COLO668 (cell line): ENCODE data around the gene CIB1.
"Not testable (repeated sequence)": the region's sequence is repeated elsewhere in the genome, so short reads cannot be mapped to it uniquely, and the experiment has no call there.

Experiments
- DNase-seq: peaks from one replicate; lab custom pipeline; 2025; ENCODE audit not compliant: unreplicated experiment; lab: John Stamatoyannopoulos, UW

The CIB1 gene

DNA sequence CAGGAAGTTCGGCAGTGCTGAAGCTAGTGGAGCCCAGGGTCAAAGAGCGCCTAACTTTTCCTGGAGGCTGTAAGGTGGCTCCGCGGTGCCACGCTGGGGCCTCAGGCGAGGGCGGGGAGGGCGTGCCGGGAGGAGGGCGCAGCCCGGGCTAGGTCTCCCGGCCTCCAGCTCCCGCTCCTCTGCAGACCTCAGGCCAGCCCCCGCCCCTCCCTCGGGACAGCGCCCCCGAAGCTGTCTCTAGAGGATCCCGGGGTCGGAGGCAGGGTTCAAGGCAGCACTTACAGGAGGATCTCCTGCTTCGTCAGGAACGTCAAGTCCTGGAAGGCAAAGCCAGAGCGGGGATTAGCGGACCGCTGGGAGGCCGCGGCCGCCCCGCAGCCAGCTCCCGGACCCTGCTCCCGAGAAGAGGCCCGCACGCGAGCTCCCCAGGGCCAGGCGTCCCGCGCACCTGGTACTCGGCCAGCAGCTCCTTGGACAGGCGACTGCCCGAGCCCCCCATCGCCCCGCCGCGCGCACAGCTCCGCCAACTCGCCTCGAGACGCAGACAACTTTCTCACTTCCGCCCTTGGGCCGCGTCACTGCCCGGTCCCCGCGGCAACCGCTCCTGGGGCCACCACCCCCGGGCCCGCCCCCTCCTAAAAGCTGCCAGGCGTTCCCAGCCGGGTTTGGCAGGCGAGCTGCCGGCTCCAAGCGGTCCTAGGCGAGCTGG is at the start of gene CIB1:
Gene CIB1, minus strand, starts transcription at position 555 of the 709 bp plus-strand sequence. Its CDS starts 56 bp downstream, at position 499.
- peak; percentile 58 for DNase-seq

DNA sequence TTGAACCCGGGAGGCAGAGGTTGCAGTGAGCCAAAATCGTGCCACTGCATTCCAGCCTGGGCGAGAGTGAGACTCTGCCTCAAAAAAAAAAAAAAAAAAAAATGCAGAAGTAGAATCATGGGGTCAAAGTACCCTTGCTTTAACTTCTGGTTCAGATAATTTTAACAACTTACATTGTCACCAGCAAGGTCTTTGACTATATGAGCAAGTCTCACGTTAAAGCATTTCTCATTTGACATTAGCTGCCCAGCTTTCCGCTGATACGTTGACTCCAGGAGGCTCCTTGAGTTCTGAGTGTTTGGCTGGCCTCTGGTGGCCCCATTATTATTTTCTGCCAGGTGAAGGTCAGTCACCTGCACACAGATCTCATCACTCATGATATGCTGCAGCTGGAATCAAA is 47.9 kb upstream of the CIB1 start:
- not testable (repeated sequence) for DNase-seq

DNA sequence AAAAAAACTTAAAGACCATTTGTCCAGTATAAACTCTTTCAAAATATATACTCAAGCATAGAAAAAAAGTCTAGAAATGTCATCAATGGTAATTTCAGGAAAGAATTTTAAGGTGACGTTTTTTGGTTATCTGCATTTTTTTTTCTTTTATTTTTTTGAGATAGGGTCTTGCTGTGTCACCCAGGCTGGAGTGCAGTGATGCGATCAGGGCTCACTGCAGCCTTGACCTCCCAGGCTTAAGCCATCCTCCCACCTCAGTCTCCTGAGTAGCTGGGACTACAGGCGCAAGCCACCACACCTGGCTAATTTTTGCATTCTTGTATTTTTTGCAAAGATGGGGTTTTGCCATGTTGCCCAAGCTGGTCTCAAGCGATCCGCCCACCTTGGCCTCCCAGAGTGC is 47.0 kb upstream of the CIB1 start:
- not testable (repeated sequence) for DNase-seq

DNA sequence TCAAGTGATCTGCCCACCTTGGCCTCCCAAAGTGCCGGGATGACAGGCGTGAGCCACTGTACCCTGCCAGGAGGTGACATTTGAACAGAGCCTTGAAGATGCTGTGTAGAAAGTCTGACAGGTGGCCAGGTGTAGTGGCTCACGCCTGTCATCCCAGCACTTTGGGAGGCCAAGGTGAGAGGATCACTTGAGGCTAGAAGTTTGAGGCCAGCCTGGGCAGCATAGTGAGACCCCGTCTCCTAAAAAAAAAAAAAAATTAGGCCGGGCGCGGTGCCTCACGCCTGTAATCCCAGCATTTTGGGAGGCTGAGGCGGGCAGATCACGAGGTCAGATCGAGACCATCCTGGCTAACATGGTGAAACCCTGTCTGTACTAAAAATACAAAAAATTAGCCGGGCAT is 44.7 kb upstream of the CIB1 start:
- DNase-seq: not testable (repeated sequence)

DNA sequence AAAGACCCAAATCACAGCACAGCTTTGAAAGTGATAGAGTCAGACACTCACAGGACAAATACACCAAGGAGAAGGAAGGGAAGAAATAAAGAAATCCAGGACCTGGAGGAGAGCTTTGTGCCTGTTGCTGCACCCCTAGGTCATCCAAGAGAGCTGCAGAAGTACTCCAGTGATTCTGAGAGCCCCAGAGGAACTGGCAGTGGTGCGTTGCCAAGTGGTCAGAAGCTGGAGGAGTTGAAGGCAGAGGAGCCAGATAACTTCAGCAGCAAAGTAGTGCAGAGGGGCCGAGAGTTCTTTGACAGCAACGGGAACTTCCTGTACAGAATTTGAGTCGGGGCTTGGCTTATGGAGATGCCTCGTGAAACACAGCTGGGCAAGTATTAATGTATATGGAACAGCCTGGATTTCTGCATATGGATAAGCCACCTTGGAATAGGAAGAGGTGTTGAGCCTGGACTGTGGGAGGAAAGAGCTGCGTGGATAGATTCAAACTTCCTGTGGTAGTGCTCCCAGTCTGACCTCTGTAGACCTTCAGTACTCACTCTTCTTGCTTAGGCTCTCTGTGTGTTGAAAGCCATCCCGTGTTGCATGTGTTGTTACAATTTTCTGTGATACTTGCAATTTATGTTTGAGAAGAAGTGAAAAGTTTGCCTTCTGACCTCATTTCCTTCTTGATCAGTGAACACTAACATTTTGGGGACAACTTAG is 37.9 kb upstream of the CIB1 start:
- no peak for DNase-seq

DNA sequence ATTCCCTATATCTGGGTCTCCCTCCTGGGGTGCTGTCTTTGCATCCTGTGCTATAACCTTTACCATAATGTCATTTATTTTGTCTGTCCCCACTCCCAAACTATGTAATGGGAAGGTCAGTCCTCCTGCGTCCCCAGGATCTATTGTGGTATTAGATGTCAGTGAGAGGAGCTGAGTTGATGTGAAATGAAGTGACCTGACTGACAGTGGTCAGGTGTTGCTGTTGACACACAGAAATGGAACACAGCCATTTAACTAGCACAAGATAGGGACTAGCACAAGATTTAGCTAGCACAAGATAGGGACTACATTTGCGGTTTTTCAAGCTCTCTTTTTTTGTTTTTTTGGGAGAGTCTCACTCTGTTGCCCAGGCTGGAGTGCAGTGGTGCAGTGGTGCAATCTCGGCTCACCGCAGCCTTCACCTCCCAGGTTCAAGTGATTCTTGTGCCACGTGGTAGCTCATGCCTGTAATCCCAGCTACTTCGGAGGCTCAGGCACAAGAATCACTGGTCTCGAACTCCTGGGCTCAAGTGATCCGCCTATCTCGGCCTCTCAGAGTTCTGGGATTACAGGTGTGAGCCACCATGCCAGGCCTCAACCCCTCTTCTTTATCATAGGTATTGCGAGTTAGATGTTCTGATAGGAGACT is 36.9 kb upstream of the CIB1 start:
- no peak for DNase-seq

DNA sequence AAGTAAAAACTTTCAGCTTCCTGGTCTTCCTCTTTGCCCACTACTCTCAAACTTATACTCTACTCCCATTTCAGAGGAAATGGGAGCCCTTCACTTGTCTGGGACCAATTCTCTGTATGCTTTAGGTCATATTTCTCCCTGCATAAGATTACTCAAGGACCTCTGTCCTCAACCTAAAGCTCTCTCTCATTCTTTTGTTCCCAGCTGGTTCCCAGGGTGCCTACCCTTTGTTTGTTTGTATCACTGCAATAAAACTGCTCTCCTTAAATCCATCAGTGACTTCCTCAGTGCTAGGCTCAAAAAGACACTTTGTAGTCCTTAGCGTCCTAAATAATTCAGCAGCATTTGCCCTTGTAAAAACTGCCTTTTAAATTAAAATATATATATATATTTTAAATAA is 34.7 kb upstream of the CIB1 start:
- DNase-seq: no peak

DNA sequence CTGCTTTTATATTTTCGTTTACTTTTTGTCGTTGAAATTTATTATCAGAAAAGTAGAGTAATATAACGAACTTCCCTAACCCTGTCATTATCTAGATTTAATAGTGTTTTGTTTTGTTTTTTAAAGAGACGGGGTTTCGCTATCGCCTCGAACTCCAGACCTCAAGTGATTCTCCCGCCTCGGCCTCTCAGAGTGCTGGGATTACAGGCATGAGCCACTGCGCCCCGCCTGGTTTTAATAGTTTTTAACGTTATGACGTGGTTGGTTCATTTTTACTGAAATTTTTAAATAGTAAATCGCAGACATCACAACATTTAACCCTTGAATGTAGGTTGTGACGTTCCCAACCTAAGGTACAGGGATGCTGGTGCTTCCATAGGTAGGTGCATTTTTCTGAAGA is 32.7 kb upstream of the CIB1 start:
- peak; percentile 16 for DNase-seq

DNA sequence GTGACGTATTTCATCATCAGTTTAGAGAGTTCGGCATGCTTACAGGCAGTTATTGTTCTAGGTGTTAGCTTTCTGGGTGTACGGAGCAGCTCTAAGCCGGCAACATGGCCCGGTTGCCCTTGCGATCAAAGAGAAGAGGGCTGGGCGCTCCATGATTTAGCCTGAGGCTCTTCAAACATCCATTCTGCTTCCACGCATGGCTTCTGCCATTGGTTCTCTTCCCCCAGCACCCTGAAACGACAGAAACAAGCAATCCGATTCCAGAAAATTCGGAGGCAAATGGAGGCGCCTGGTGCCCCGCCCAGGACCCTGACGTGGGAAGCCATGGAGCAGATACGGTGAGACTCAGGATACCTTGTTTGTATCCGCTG is 32.3 kb upstream of the CIB1 start:
- DNase-seq: peak; percentile 51

DNA sequence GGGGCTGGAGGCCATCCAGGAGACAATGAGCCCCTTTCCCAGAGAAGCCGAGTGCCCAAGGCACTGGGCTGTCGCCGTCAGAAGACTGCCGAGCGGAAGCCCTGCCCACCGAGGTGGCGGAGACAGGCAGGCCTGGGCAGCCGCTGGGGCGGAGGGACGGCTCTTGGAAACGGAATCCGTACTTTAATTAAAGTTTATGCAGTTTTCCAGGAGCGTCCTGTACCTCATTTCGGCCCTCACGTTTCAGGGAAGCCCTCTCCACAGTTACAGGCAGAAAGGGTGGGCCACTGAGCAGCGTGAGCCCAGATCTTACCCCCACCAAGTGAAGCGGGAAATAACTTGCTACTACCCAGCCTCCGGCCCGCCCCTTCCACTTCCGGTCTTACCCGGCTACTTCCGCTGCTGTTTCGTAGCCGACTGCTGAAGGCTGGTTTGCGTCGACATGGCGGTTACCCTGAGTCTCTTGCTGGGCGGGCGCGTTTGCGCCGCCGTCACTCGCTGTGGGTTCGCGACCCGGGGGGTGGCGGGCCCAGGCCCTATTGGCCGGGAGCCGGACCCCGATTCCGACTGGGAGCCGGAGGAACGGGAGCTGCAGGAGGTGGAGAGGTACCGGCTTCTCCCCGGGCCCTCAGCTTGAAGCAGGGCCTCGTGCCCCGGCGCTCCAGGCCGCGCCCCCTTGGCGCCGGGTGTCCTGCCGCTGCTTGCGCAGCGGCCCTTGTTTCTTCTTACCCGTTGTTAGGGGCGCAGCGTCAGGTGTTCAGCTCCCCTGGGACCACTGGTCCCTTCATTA is 31.7 kb upstream of the CIB1 start, which contains the start of gene NGRN:
Gene NGRN, plus strand, starts transcription at position 402 of the 790 bp plus-strand sequence. Its CDS starts 41 bp downstream, at position 443.
- peak; percentile 89 for DNase-seq

DNA sequence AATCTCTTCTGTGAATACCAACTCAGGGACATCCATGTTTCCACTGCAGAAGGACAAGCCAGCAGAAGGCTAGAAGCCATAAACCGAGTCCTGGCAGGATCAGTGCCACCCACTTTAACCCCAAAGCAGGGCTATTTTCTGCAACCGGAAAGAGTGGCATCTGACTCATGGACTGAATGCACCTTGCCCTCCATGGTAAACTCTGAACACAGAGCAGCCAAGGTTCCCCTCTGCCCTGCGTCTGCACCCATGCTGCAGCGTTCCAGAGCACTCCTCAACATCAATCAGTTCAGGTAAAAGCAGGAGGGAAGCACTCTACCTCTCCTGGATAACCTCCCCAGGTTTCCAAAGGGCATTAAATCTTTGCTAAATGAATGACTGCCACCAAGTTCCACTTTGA is 30.9 kb upstream of the CIB1 start:
- peak; percentile 13 for DNase-seq

DNA sequence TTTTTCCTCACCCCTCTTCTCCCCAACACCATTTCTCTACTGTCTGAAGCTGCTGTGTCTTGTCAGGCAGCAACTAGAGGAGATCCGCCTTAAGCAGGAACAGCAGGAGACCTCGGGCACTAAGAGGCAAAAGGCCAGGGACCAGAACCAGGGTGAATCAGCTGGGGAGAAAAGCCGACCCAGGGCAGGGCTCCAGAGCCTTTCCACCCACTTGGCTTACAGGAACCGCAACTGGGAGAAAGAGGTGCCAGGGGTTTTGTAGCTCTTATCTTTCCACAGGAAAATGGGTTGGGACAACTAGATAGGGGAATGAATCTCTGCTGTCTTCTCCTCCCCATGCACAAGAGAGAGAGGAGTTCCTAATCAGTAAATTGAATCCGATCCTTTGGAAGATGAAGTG is 28.7 kb upstream of the CIB1 start:
- no peak for DNase-seq

DNA sequence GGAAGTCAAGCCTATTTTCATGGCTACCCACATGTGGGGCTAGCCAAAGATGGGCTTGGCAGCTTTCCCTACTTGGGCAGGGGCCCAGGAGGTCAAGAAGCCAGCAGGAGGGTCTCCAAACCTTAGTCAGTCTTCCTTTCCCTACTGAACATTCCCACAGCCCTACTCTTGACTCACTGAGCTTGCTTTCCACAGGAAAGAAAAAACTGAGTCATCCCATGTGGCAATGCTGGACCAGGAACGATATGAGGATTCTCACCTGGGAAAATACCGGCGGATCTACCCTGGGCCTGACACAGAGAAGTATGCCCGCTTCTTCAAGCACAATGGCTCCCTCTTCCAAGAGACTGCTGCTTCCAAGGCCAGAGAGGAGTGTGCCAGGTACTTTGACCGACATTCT is 28.1 kb upstream of the CIB1 start:
- no peak for DNase-seq

DNA sequence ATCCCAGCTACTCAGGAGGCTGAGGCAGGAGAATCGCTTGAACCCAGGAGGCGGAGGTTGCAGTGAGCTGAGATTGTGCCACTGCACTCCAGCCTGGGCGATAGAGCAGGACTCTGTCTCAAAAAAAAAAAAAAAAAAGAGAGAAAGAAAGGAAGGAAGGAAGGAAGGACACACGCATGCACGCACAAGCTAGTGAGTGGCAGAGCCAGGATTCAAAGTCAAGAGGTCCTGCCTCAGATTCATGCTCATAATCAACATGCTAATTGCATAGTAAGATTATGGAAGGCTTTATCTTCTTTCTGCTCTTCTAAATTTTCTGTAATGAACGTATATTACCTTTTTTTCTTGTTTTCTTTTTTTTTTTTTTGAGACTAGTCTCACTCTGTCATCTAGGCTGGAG is 27.0 kb upstream of the CIB1 start:
- DNase-seq: not testable (repeated sequence)

DNA sequence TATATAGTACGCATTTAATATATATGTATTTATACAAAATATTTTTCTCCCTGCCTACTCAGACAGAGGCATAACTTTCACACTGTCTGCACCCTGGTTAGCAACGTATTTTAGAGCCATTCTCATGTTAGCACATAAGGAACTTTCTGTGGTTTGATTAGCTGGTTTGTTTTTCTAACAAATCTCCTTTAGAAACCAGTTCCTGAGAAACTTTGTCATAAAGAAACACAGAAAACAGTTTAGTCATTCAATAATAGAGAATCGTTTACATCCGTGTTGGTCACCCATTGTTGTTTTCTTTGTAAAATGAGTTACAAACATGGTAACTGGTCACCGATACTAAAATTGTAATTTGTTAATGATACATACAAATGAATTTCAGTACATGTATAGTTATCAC is 25.8 kb upstream of the CIB1 start:
- no peak for DNase-seq

DNA sequence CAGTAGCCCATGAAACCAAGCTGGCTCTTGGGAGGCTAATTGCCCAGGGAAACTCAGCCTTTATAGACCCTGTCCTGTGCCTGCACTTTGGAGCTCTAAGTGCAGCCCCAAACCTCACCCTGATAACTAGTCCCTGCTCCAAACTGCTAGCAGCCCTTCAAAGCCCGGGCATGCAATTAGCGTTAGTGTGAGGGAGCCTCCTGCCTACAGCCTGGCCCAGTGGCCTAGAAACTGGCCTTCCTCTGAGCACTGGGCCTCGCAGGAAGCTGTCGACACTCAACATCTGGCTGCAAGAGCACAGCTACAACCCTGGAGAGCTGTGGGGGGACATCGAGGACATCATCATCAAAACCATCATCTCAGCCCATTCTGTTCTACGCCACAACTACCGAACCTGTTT is 24.0 kb upstream of the CIB1 start:
- DNase-seq: no peak

DNA sequence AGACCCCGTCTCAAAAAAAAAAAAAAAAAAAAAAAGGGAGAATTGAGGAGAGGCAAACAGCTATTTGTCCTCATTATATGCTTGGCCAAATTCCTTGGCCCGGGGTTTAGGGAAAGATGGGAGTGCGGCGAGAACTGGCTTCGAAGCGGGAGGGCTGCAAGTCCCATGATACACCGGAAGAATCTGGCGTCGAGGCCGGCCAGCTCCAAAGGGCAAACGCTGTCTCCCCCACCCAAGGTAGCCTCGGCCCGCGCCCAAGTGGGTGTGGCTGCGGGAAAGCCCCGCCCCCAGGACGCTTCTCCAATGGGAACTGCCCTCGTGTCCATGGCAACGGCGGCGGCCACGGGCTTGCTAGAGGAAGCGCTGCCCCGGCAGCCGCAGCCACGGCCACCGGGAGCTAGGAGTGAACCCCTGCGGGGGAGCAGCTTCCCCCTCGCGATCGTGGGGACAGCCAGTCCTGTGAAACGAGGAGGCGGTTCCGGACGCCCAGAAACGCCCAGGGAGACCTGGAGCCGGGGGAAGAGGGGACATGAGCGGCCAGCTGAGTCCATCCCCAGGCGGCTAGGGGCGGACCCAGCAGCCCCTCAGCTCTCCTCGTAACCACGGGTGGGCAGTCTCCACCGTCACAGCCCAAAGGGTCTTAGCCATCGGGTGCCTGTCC is 15.6 kb upstream of the CIB1 start, which contains the start of gene TTLL13:
Gene TTLL13, plus strand, starts transcription at position 354 of the 661 bp plus-strand sequence. CDS start 1,075 bp downstream, outside the sequence.
- peak; percentile 93 for DNase-seq

DNA sequence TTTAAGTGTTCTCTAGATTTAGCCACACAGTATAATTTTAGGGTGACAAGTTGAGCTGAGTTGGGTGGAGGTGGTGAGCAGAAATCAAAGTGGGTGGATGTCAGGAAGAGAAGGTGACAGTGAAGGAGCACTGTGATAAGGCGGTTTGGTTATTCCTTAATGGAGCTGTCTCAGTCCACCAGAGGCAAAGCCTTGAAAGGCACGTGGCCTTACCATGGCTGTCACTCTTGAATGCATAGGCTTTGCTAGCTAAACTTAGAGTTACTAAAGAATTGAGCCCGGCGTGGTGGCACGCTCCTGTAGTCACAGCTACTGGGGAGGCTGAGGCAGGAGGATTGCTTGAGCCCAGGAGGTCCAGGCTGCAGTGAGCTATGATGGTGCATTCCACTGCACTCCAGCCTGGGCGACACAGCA is 15.1 kb upstream of the CIB1 start:
- DNase-seq: no peak

DNA sequence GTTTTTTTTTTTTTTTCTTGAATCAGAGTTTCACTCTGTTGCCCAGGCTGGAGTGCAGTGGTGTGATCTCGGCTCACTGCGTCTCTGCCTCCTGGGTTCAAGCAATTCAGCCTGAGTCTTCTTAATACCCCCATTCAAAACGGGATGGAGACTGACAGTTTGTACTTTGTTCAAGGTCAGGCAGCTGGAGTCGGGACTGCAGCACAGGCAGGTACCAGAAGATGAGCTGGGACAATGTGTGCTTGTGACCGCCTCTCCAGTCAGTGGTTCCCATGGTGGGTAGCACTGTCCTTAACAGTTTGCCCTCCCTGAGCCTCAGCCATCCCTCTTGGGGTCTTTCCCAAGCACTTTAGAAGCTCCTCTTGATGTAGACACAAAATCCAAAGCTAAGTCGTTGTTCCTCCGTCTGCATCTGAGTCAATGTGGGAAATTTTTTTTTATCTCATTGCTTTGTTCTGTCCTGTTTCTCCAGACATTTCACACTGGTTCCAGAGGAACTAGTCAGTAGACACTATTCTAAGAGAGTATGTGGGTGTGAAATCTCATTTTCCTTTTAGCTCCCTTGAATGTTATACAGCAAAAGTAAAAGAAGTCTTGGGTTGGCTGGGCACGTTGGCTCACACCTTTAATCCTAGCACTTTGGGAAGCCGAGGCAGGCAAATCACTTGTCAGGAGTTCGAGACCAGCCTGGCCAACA is 10.3 kb upstream of the CIB1 start:
- no peak for DNase-seq
